Testis (tissue), 3 donors: Measurements from ENCODE around the gene SCAF11. TPM values are rescaled to one million over a fixed set of nuclear protein-coding genes. Genes with fewer than 3 reads are reported as not detected.

Source experiments
- DNase-seq: peaks from one replicate; pipeline ENCODE4 v3.0.0-alpha.2; 2019
- H3K27ac ChIP-seq, 2 donors: fragments of 200-600 bp; sonication (generic); one replicate each; pipeline ENCODE4 v1.5.1; 2019
- H3K27me3 ChIP-seq: fragments of 200-600 bp; sonication (generic); one replicate; pipeline ENCODE4 v1.5.1; 2019
- H3K36me3 ChIP-seq: fragments of 200-600 bp; sonication (generic); one replicate; pipeline ENCODE4 v1.5.1; 2017; ENCODE audit warnings: low read depth; ENCODE audit errors: missing control alignments
- H3K4me1 ChIP-seq: fragments of 200-600 bp; sonication (generic); one replicate; pipeline ENCODE4 v1.5.1; 2019
- H3K4me3 ChIP-seq, 2 donors: fragments of 200-600 bp; sonication (generic); one replicate each; pipeline ENCODE4 v1.5.1; 2017 to 2019
- H3K9me3 ChIP-seq: fragments of 200-600 bp; sonication (generic); one replicate; pipeline ENCODE4 v1.5.1; 2017
- CTCF ChIP-seq, 3 experiments: fragments of 450-650 bp in 2 of 3; fragments of 200-600 bp in 1 of 3; sonication (generic) in 1 of 3; IDR thresholded peaks; one replicate each; pipeline ENCODE4 v1.5.1; 2016 to 2019; ENCODE audit warnings: antibody characterized with exemption in 3 of 3, mild to moderate bottlenecking in 2 of 3, moderate library complexity in 1 of 3
- POLR2A ChIP-seq: fragments of 450-650 bp; IDR thresholded peaks from one replicate; pipeline ENCODE4 v1.6.1; 2017; ENCODE audit warnings: antibody characterized with exemption, mild to moderate bottlenecking, moderate library complexity
- WGBS, 2 donors: methylation state at CpG; one replicate each; pipeline ENCODE4 v1.1.5; 2018; 5-methylcytosine and 5-hydroxymethylcytosine counted together
- intact Hi-C: fragments of 100-400 bp; cut with DNase I; formaldehyde crosslinking; loops from one replicate; pipeline ENCODE4 v1.15.1; 2023; ENCODE audit warnings: low total_unique reads
- polyA plus RNA-seq: library from polyadenylated mRNA; stranded (reverse); fragments of 350-450 nt; fragmentation: Illumina TruSeq; extraction: RNeasy Lipid Tissue Mini Kit (QIAGEN cat#74804); gene quantifications from one replicate; pipeline ENCODE4 v1.2.3, GENCODE V29; 2014; ENCODE audit warnings: low read depth, low replicate concordance; ENCODE audit not compliant: insufficient read depth
- total RNA-seq, 2 donors: library from RNA; depleted of rRNA; stranded (reverse); fragments of >200 nt; gene quantifications; one replicate each; pipeline ENCODE4 v1.2.3, GENCODE V29; 2016

The SCAF11 gene
- total and polyA plus RNA-seq, 3 donors from 2014 or later = 49.1 to 168 (median 168) TPM

GRCh38 chr12:45895961-45896360, 94.4 kb downstream of the SCAF11 start:
- no peak for TF ChIP-seq POLR2A
- TF ChIP-seq CTCF (IDR thresholded peaks at IDR 0.05) = no peak
- intact Hi-C loops = no loop called here
- H3K4me3 ChIP-seq = no peak overlapping the region
- H3K4me1 ChIP-seq = no peaks in the 10 kb centered on the region
- WGBS, 2 donors = 87 to 91% methylated on average over 4 of the region's 4 CpGs
- no peaks in the 10 kb centered on the region for H3K27me3 ChIP-seq
- no peak overlapping the region for H3K27ac ChIP-seq
- DNase-seq = no peak
- H3K36me3 ChIP-seq = no peaks in the 10 kb centered on the region
- no peaks in the 10 kb centered on the region for H3K9me3 ChIP-seq

GRCh38 chr12:45893240-45893639, 97.1 kb downstream of the SCAF11 start:
- no peak overlapping the region for H3K27ac ChIP-seq
- no peaks in the 10 kb centered on the region for H3K4me1 ChIP-seq
- H3K36me3 ChIP-seq = no peaks in the 10 kb centered on the region
- no peaks in the 10 kb centered on the region for H3K9me3 ChIP-seq
- no peaks in the 10 kb centered on the region for H3K27me3 ChIP-seq
- no peak overlapping the region for H3K4me3 ChIP-seq
- TF ChIP-seq CTCF (IDR thresholded peaks at IDR 0.05) (no peak), POLR2A (no peak)
- intact Hi-C loops = no loop called here
- WGBS, 2 donors = 72 to 73% methylated on average over 4 of the region's 4 CpGs
- DNase-seq = peak; percentile 35

- H3K36me3 ChIP-seq = no peaks in the 10 kb centered on the region
- H3K27me3 ChIP-seq = no peaks in the 10 kb centered on the region
- TF ChIP-seq POLR2A (no peak), CTCF (IDR thresholded peaks at IDR 0.05) (no peak)
- intact Hi-C loops = no loop called here
- 77 to 79% methylated on average over 2 of the region's 2 CpGs for WGBS, 2 donors
- H3K4me1 ChIP-seq = no peaks in the 10 kb centered on the region
- no peak overlapping the region for H3K4me3 ChIP-seq
- H3K27ac ChIP-seq = no peak overlapping the region
- H3K9me3 ChIP-seq = no peaks in the 10 kb centered on the region
- no peak for DNase-seq
These were observed 100.1 kb downstream of the SCAF11 start for GRCh38 chr12:45890276-45890675.

- H3K36me3 ChIP-seq = no peaks in the 10 kb centered on the region
- H3K27me3 ChIP-seq = no peaks in the 10 kb centered on the region
- WGBS, 2 donors = 67 to 71% methylated on average over 5 of the region's 5 CpGs
- intact Hi-C loops = no loop called here
- TF ChIP-seq CTCF (IDR thresholded peaks at IDR 0.05) = no peak
- TF ChIP-seq POLR2A = no peak
- H3K4me1 ChIP-seq = no peaks in the 10 kb centered on the region
- no peak for DNase-seq
- no peak overlapping the region for H3K27ac ChIP-seq
- H3K9me3 ChIP-seq = no peaks in the 10 kb centered on the region
- no peak overlapping the region for H3K4me3 ChIP-seq
These were observed 102.8 kb downstream of the SCAF11 start for GRCh38 chr12:45887544-45887943.

- Histone ChIP-seq H3K27ac (no peak overlapping the region), H3K36me3 (no peaks in the 10 kb centered on the region), H3K4me1 (no peaks in the 10 kb centered on the region), H3K27me3 (no peaks in the 10 kb centered on the region), H3K9me3 (no peaks in the 10 kb centered on the region), H3K4me3 (no peak overlapping the region)
- intact Hi-C loops = no loop called here
- 88 to 100% methylated on average over 1 of the region's 1 CpG for WGBS, 2 donors
- DNase-seq = no peak
- TF ChIP-seq CTCF (IDR thresholded peaks at IDR 0.05) = no peak
- no peak for TF ChIP-seq POLR2A
These were observed 103.7 kb downstream of the SCAF11 start for GRCh38 chr12:45886685-45887084.
